Memory B cell (primary cell): ENCODE data around the gene LMTK3.

Experiments used
- ATAC-seq: fragments of 150-1000 bp; cut with Tn5 transposase; 2 replicates; pipeline ENCODE4 v1.10.0; 2021; ENCODE audit warnings: low read depth, mild to moderate bottlenecking, moderate library complexity
- DNase-seq, 2 donors: peaks; one replicate each; pipeline ENCODE4 v3.0.0; 2022; ENCODE audit warnings: low spot score in 2 of 2
- H3K27ac Mint-ChIP-seq: one replicate; pipeline ENCODE4 v1.8.0; 2022; ENCODE audit warnings: mild to moderate bottlenecking, moderate library complexity, mixed read lengths
- H3K27me3 Mint-ChIP-seq: one replicate; pipeline ENCODE4 v1.8.0; 2022; ENCODE audit warnings: mixed read lengths
- H3K36me3 Mint-ChIP-seq: one replicate; pipeline ENCODE4 v1.8.0; 2022; ENCODE audit warnings: mild to moderate bottlenecking, mixed read lengths
- H3K4me1 Mint-ChIP-seq: one replicate; pipeline ENCODE4 v1.8.0; 2022; ENCODE audit warnings: mixed read lengths
- H3K4me3 Mint-ChIP-seq: one replicate; pipeline ENCODE4 v1.8.0; 2022; ENCODE audit warnings: mild to moderate bottlenecking, moderate library complexity, mixed read lengths
- H3K9me3 Mint-ChIP-seq: one replicate; pipeline ENCODE4 v1.8.0; 2022; ENCODE audit warnings: mixed read lengths

Gene LMTK3

DNA sequence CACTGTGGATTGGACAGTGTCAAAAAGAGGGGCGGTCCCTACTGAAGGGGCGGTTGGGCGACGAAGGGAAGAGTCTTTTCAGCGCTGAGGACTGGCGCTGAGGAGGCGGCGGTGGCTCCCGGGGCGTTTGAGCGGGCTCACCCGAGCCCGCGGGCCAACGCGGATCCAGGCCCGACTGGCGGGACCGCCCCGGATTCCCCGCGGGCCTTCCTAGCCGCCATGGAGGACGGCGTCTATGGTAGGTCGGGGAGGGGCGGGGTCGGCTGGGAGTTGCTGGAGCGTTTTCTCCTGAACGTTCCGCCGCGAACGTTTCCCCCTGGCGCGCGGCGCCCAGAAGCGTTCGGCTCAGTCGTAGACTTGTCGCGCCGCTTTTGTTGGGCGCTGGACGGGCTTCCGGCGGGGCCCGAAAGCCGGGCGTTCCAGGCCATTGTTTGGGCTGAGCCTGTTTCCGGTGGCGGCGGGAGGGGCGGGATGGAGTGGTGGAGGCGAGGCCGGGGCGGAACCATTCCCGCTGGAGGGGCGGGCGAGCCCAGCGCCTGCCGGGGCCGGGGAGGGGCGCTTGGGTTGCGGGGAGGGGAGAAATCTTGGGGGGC is 42.2 kb downstream of the LMTK3 start, which contains the start of gene CYTH2:
TSS of gene CYTH2 (plus strand) at position 81 of the 593 bp plus-strand sequence. CDS start at position 220, 139 bp downstream.
- Mint-ChIP-seq H3K4me3 (peak within 1 kb of the TSS; percentile 89), H3K27ac (peak within 1 kb of the TSS; percentile 82), H3K27me3 (no peaks in the 10 kb centered on the region), H3K4me1 (peaks cover 11% of the 10 kb centered on the region), H3K36me3 (peaks cover 11% of the 10 kb centered on the region), H3K9me3 (no peaks in the 10 kb centered on the region)
- no peak for DNase-seq
- no peak for ATAC-seq

DNA sequence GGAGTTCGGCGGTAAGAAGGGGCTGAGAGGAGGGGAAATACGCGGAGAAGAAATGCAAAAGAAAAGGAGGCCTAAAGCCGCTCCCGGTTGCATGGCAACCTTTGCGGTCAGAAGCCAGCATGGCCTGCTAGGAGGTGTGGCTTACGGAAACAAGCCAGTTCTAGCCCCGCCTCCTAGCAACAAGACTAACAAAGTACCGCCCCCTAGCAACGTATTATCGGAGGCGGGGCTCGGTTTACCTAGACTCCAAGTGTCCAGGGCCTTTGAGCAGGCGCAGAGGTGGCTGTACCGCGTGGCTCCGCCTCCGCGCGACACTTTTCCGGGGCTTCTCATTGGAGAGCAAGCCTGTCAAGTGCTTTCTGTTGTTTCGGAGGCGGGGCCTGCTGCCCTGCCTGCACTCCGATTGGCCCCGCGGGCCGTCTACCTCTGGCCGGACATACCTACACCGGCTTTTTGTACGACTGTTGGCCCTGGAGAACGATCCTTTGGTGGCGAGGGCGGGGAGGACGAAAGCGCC is 42.8 kb downstream of the LMTK3 start:
- H3K27ac Mint-ChIP-seq: peak overlapping the region; percentile 82
- H3K4me3 Mint-ChIP-seq: peak overlapping the region; percentile 89
- H3K27me3 Mint-ChIP-seq: no peaks in the 10 kb centered on the region
- DNase-seq (peak; percentile 92 to 99), ATAC-seq (peak; percentile 87)
- H3K36me3 Mint-ChIP-seq: peaks cover 12% of the 10 kb centered on the region
- H3K9me3 Mint-ChIP-seq: no peaks in the 10 kb centered on the region
- peaks cover 13% of the 10 kb centered on the region for H3K4me1 Mint-ChIP-seq

- H3K36me3 Mint-ChIP-seq: peaks cover 5% of the 10 kb centered on the region
- ATAC-seq: no peak
- H3K4me1 Mint-ChIP-seq: peaks cover 14% of the 10 kb centered on the region
- H3K27ac Mint-ChIP-seq: no peak overlapping the region
- H3K4me3 Mint-ChIP-seq: no peak overlapping the region
- H3K27me3 Mint-ChIP-seq: no peaks in the 10 kb centered on the region
- DNase-seq: no peak
- H3K9me3 Mint-ChIP-seq: no peaks in the 10 kb centered on the region
These were observed 44.9 kb downstream of the LMTK3 start for GRCh38 chr19:48466561-48467325.

- peaks cover 11% of the 10 kb centered on the region for H3K4me1 Mint-ChIP-seq
- H3K27me3 Mint-ChIP-seq: no peaks in the 10 kb centered on the region
- H3K36me3 Mint-ChIP-seq: peaks cover 3% of the 10 kb centered on the region
- no peak for ATAC-seq
- H3K9me3 Mint-ChIP-seq: no peaks in the 10 kb centered on the region
- no peak overlapping the region for H3K27ac Mint-ChIP-seq
- DNase-seq: no peak
- H3K4me3 Mint-ChIP-seq: no peak overlapping the region
These were observed 46.4 kb downstream of the LMTK3 start for GRCh38 chr19:48465215-48465614.

GRCh38 chr19:48461982-48462655 is 49.5 kb downstream of the LMTK3 start:
- Mint-ChIP-seq H3K9me3 (no peaks in the 10 kb centered on the region), H3K4me1 (peaks cover 5% of the 10 kb centered on the region), H3K27me3 (no peaks in the 10 kb centered on the region), H3K36me3 (peaks cover 5% of the 10 kb centered on the region), H3K4me3 (no peak overlapping the region), H3K27ac (no peak overlapping the region)
- ATAC-seq (no peak), DNase-seq (no peak)

DNA sequence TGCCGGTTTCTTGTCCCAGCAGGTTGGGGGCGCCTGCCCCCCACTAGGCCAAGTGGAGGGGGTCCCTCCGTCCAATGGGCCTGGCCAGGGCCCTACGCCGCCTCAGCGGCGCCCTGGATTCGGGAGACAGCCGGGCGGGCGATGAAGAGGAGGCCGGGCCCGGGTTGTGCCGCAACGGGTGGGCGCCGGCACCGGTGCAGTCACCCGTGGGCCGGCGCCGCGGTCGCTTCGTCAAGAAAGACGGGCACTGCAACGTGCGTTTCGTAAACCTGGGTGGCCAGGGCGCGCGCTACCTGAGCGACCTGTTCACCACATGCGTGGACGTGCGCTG is 50.0 kb downstream of the LMTK3 start:
- H3K4me1 Mint-ChIP-seq: peaks cover 5% of the 10 kb centered on the region
- no peaks in the 10 kb centered on the region for H3K27me3 Mint-ChIP-seq
- H3K36me3 Mint-ChIP-seq: peaks cover 6% of the 10 kb centered on the region
- no peaks in the 10 kb centered on the region for H3K9me3 Mint-ChIP-seq
- no peak overlapping the region for H3K27ac Mint-ChIP-seq
- no peak overlapping the region for H3K4me3 Mint-ChIP-seq
- ATAC-seq (no peak), DNase-seq (no peak)

DNA sequence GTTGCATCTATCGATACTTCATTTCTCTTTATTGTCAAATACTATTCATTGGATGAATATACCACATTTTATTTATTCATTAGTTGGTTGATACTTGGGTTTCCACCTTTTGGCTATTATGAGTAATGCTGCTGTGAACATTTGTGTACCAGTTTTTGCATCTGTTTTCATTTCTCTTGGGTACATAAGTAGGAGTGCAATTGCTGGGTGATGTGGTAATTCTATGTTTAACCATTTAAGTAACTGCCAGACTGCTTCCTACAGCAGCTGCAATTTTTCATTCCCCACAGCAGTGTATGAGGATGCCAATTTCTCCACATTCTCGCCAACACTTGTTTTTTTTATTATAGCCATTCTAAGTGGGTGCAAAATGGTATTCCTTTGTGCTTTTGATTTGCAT is 53.6 kb downstream of the LMTK3 start:
- Mint-ChIP-seq H3K4me3 (no peak overlapping the region), H3K27ac (no peak overlapping the region), H3K9me3 (no peaks in the 10 kb centered on the region), H3K4me1 (peaks cover 9% of the 10 kb centered on the region), H3K36me3 (peaks cover 16% of the 10 kb centered on the region), H3K27me3 (no peaks in the 10 kb centered on the region)
- ATAC-seq (no peak), DNase-seq (no peak)

DNA sequence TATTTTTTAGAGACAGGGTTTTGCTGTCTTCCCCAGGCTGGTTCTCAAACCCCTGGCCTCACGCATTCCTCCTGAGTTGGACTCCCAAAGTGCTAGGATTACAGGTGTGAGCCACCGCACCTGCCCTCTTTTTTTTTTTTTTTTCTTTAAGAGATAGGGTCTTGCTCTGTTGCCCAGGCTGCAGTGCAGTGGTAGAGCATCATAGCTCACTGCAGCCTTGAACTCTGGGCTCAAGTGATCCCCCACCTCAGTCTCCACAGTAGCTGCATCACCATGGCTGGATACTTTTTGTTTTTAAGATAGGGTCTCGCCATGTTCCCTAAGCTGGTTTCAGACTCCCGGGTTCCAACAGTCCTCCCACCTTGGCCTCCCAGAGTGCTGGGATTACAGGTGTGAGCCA is 54.8 kb downstream of the LMTK3 start:
- H3K4me3 Mint-ChIP-seq: no peak overlapping the region
- H3K4me1 Mint-ChIP-seq: peaks cover 9% of the 10 kb centered on the region
- peaks cover 17% of the 10 kb centered on the region for H3K36me3 Mint-ChIP-seq
- no peaks in the 10 kb centered on the region for H3K9me3 Mint-ChIP-seq
- no peaks in the 10 kb centered on the region for H3K27me3 Mint-ChIP-seq
- ATAC-seq (no peak), DNase-seq (no peak)
- H3K27ac Mint-ChIP-seq: no peak overlapping the region

DNA sequence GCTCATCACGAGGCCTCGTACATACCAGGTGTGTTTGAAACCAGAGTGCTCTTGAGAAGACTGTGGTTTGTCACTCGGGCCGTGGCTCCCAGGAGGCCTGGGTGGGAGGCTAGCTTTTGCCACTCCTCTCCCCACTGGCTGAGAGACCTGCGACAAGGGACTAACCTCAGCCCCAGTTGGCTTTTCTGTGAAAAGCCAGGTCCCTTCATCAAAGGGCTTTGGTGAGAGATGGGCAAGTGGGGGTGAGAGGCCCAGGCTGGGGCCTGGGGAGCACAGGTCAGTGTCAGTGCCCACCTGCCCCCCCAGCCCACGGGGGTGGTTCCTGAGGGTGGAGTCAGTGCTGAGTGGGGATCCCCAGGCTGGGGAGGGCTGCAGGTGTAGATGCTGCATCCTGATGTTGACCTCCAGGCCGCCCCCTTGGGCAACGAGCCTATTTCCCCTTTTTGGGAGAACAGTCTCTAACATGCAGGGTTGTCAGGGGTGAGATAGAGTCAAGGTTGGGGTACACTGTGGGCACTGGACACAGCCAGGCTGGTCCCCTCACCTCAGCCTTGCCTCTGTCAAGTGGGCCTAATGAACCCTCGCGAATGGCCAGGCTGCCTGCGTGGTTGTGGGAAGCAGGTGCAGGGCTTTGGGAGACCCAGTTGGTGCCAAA is 55.6 kb downstream of the LMTK3 start:
- no peak for DNase-seq
- Mint-ChIP-seq H3K36me3 (peaks cover 20% of the 10 kb centered on the region), H3K27me3 (no peaks in the 10 kb centered on the region), H3K27ac (no peak overlapping the region), H3K9me3 (no peaks in the 10 kb centered on the region), H3K4me1 (peaks cover 9% of the 10 kb centered on the region), H3K4me3 (no peak overlapping the region)
- no peak for ATAC-seq

DNA sequence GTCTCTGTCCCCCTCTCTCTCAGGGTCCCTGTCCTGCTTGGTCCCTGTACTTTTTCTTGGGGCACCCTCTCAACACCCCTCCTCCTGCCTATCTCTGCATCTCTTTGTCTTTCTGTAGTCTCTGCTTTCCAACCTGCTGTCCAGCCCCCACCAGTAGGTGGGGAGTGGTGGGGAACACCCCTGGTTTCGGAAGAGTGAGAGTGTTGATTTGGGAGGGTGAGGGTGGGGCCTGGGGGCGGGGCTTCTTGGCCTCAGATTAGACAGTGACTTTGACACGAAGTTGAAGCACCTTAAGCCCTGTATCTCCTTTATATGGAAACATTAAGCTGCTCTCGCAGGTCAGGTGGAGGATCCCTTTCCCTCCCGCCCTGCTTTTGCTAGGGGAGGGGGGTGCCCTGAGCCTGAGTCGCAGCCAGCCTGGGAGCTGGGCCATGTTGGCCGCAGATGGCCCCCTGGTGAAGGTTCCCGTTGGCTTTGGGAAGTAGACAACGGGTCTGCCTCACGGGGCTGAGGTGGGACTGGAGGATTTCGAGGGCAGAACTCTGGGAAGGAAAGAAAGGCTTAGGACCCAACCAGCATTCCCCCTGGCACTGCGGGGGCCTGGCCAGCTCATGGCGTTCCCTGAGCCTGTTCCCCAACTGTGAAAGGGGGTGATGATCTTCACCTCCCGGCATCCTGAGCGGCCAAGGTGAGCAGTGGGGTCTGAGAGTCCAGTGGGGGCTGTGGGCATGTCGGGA is 56.3 kb downstream of the LMTK3 start, which contains the start of gene KCNJ14:
TSS of gene KCNJ14 (plus strand) at position 404 of the 737 bp plus-strand sequence. CDS start 6,151 bp downstream, outside the sequence.
- Mint-ChIP-seq H3K4me1 (peaks cover 9% of the 10 kb centered on the region), H3K27ac (peak within 1 kb of the TSS; percentile 33), H3K9me3 (no peaks in the 10 kb centered on the region), H3K4me3 (no peak within 1 kb of the TSS), H3K36me3 (peaks cover 20% of the 10 kb centered on the region), H3K27me3 (no peaks in the 10 kb centered on the region)
- DNase-seq: no peak
- ATAC-seq: no peak

DNA sequence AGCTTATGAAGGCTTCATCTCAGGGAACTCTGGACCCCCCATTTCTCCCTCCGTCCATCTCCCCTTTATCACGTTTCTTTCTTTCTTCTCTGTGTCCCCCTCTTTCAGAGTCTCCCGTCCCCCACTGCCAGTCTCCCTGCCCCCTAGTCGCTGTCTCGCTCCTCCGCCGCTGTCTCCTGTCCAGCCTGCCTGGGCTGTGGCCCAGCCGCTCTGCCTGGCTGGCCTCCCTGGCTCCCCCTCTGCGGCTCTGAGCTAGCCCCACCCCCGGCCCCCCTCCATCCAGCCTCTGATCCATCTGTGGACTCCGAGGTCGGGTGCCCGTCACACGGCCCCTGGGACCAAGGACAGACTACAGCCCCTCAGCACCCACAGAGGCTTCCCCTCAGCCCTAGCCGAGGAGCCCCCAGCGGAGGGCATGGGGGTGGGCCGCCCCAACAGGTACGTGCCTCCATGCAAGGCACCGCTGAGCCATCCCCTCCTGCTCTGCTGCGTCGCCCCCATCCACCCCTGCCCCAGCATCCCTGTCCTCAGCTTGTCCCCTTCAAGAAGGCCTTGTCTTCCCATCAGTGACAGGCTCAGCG is 57.4 kb downstream of the LMTK3 start:
- peaks cover 20% of the 10 kb centered on the region for H3K36me3 Mint-ChIP-seq
- no peak for DNase-seq
- no peaks in the 10 kb centered on the region for H3K9me3 Mint-ChIP-seq
- peak overlapping the region; percentile 33 for H3K27ac Mint-ChIP-seq
- H3K4me1 Mint-ChIP-seq: peaks cover 9% of the 10 kb centered on the region
- H3K4me3 Mint-ChIP-seq: no peak overlapping the region
- no peak for ATAC-seq
- no peaks in the 10 kb centered on the region for H3K27me3 Mint-ChIP-seq

DNA sequence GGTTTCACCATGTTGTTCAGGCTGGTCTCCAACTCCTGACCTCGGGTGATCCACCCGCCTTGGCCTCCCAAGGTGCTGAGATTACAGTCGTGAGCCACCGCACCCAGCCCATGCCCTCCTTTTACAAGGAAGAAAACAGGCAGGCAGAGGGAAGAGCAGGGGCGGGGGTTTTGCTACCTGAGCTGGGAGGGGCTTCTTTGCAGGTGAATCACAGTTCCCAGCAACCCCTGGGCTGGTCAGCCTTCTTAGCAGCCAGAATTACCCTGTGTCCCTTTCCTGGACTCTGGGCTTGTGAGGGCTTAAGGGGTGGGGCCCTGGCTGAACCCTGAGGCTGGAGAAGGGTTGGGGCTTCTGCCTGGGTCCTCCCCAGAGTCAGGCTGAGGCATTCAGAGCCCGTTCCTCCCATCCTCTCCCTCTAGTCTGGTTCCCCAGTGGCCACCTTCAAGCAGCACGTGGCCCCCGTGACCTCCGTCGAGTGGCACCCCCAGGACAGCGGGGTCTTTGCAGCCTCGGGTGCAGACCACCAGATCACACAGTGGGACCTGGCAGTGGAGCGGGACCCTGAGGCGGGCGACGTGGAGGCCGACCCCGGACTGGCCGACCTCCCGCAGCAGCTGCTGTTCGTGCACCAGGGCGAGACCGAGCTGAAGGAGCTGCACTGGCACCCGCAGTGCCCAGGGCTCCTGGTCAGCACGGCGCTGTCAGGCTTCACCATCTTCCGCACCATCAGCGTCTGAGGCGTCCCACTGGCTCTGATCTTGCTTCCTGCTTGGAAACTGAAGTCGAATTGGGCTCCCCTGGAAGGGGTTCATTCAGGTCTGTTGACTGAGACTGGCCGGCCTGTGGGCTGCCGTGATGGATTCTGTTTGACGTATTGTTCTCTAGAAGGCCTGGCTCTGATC is 59.1 kb downstream of the LMTK3 start:
- Mint-ChIP-seq H3K4me3 (no peak overlapping the region), H3K36me3 (peaks cover 31% of the 10 kb centered on the region), H3K27me3 (no peaks in the 10 kb centered on the region), H3K27ac (no peak overlapping the region), H3K4me1 (peaks cover 16% of the 10 kb centered on the region), H3K9me3 (no peaks in the 10 kb centered on the region)
- no peak for DNase-seq
- ATAC-seq: no peak
